HepG2 (cell line): Measurements from ENCODE around the gene AUTS2. TPM values are rescaled to one million over a fixed set of nuclear protein-coding genes. Genes with fewer than 3 reads are reported as not detected.

Source experiments
- ATAC-seq: fragments of 200-7000 bp; cut with Tn5 transposase; 3 replicates; pipeline ENCODE4 v1.9.1; 2020; ENCODE audit warnings: mild to moderate bottlenecking, moderate library complexity
- BruUV-seq: library from RNA; stranded (reverse); fragments of 400-500 nt; replicated peaks from 2 replicates; lab custom pipeline; 2021; lab: Mats Ljungman, UMichigan
- CTCF ChIA-PET: fragments of 300-600 bp; formaldehyde crosslinking; extraction: SDS; loops from one replicate; lab custom pipeline; 2021; ENCODE audit warnings: low total read pairs, inconsistent platforms, low intra/inter-chr PET ratio; lab: Yijun Ruan, JAX
- POLR2A ChIA-PET: fragments of 350-600 bp; sonication (Branson Sonifier 250); formaldehyde crosslinking; loops from one replicate; lab custom pipeline; 2020; ENCODE audit warnings: antibody characterized with exemption, inconsistent platforms; lab: Yijun Ruan, JAX
- DNase-seq: peaks from one replicate; pipeline ENCODE4 v3.0.0-alpha.2; 2015; ENCODE audit warnings: low spot score
- FAIRE-seq: peaks from 3 replicates; lab custom pipeline; 2011; peaks lifted over from hg19 to GRCh38; lab: Jason Lieb, UNC
- H2AFZ ChIP-seq: one replicate; pipeline ENCODE4 v1.6.1; 2011; ENCODE audit warnings: low read length, inconsistent platforms
- H3K27ac ChIP-seq: fragments of 300-600 bp; 3 replicates; pipeline ENCODE4 v1.8.0; 2011; ENCODE audit warnings: mixed run types, mild to moderate bottlenecking, mixed read lengths, low read length, inconsistent platforms; ENCODE audit not compliant: insufficient read depth; ENCODE audit errors: extremely low read length
- H3K27me3 ChIP-seq, 2 experiments: fragments of 200-600 bp in 1 of 2; 2 replicates in 1 of 2; 3 replicates in 1 of 2; pipeline versions ENCODE4 v1.6.0 to v1.8.0; 2011; ENCODE audit warnings: low read length in 2 of 2, mild to moderate bottlenecking in 2 of 2, moderate library complexity in 2 of 2, inconsistent platforms in 1 of 2; ENCODE audit not compliant: insufficient read depth in 2 of 2, control insufficient read depth in 1 of 2
- H3K36me3 ChIP-seq, 2 experiments: fragments of 200-600 bp in 1 of 2; replicated peaks in 1 of 2; 2 replicates in 1 of 2; 3 replicates in 1 of 2; pipeline versions ENCODE4 v1.5.1 to v1.8.0; 2011; ENCODE audit warnings: low read length in 2 of 2, inconsistent platforms in 1 of 2; ENCODE audit not compliant: insufficient read depth in 2 of 2, control insufficient read depth in 1 of 2
- H3K4me1 ChIP-seq: 2 replicates; pipeline ENCODE4 v1.5.1; 2012; ENCODE audit warnings: low read length, inconsistent platforms; ENCODE audit not compliant: insufficient read depth
- H3K4me2 ChIP-seq: 2 replicates; pipeline ENCODE4 v1.6.0; 2011; ENCODE audit warnings: low read depth, low read length, inconsistent platforms
- H3K4me3 ChIP-seq, 3 experiments: fragments of 200-600 bp in 1 of 3; sonication (generic), shearing (Covaris generic) in 1 of 3; replicated peaks in 1 of 3; 2 replicates each; pipeline ENCODE4 v1.5.1; 2011 to 2016; ENCODE audit warnings: low read length in 3 of 3, inconsistent platforms in 2 of 3, low read depth in 2 of 3, mild to moderate bottlenecking in 2 of 3, control low read depth in 1 of 3, mixed read lengths in 1 of 3; ENCODE audit not compliant: insufficient read depth in 1 of 3
- H3K79me2 ChIP-seq: one replicate; pipeline ENCODE4 v1.6.1; 2011; ENCODE audit warnings: low read length, inconsistent platforms; ENCODE audit not compliant: insufficient read depth
- H3K9ac ChIP-seq: 2 replicates; pipeline ENCODE4 v1.6.0; 2011; ENCODE audit warnings: mild to moderate bottlenecking, low read depth, low read length, inconsistent platforms; ENCODE audit not compliant: insufficient read depth
- H3K9me3 ChIP-seq: 2 replicates; pipeline ENCODE4 v1.5.1; 2012; ENCODE audit warnings: mild to moderate bottlenecking, low read length
- H4K20me1 ChIP-seq: 2 replicates; pipeline ENCODE4 v1.6.0; 2011; ENCODE audit warnings: inconsistent platforms, mild to moderate bottlenecking, low read length, moderate library complexity; ENCODE audit not compliant: insufficient read depth
- AGO1 ChIP-seq: fragments of 200-400 bp; formaldehyde crosslinking; IDR thresholded peaks from 2 replicates; pipeline ENCODE4 v1.6.1; 2017; ENCODE audit warnings: mild to moderate bottlenecking, low read depth, low read length, moderate library complexity; ENCODE audit not compliant: poor library complexity, severe bottlenecking
- DR1 ChIP-seq: sonication (generic); formaldehyde crosslinking; IDR thresholded peaks from 2 replicates; pipeline ENCODE4 v1.8.0; 2021; ENCODE audit warnings: mild to moderate bottlenecking, missing genetic modification reagents, inconsistent platforms
- GLI4 ChIP-seq: sonication (generic); formaldehyde crosslinking; IDR thresholded peaks from 2 replicates; pipeline ENCODE4 v1.5.1; 2020; ENCODE audit warnings: missing genetic modification reagents, mild to moderate bottlenecking, moderate library complexity, borderline replicate concordance
- PLRG1 ChIP-seq: fragments of 450-650 bp; conservative IDR thresholded peaks from 2 replicates; pipeline ENCODE4 v1.6.1; 2016
- RCOR2 ChIP-seq: IDR thresholded peaks from 2 replicates; pipeline ENCODE4 v1.6.1; 2016; ENCODE audit warnings: missing biosample characterization, missing genetic modification reagents
- SP140L ChIP-seq: sonication (generic); formaldehyde crosslinking; IDR thresholded peaks from 2 replicates; pipeline ENCODE4 v1.4.0; 2020; ENCODE audit warnings: missing genetic modification reagents, borderline replicate concordance
- TCF12 ChIP-seq, 2 experiments: fragments of 450-650 bp in 1 of 2; sonication (generic) in 1 of 2; formaldehyde crosslinking in 1 of 2; IDR thresholded peaks; 2 replicates each; pipeline versions ENCODE4 v1.6.1 to v1.8.0; 2017 to 2022; ENCODE audit warnings: antibody characterized with exemption in 1 of 2, mild to moderate bottlenecking in 1 of 2, missing genetic modification reagents in 1 of 2, moderate library complexity in 1 of 2
- TCF7L2 ChIP-seq: IDR thresholded peaks from 2 replicates; pipeline ENCODE4 v1.6.1; 2011; ENCODE audit warnings: mild to moderate bottlenecking, low read depth, low read length, moderate library complexity
- ZBTB3 ChIP-seq: sonication (generic); formaldehyde crosslinking; IDR thresholded peaks from 2 replicates; pipeline ENCODE4 v1.4.0; 2020; ENCODE audit warnings: low read depth, mild to moderate bottlenecking, moderate library complexity, missing genetic modification reagents, borderline replicate concordance
- ZNF678 ChIP-seq: sonication (generic); formaldehyde crosslinking; IDR thresholded peaks from 2 replicates; pipeline ENCODE4 v1.4.0; 2020; ENCODE audit warnings: mild to moderate bottlenecking, missing genetic modification reagents
- WGBS: methylation state at CpG from one replicate; pipeline ENCODE4 v1.1.6; 2017; ENCODE audit warnings: low lambda C conversion rate; 5-methylcytosine and 5-hydroxymethylcytosine counted together
- in situ Hi-C: cut with HindIII; loops from 2 replicates; pipeline ENCODE4 v1.10.0; 2017; ENCODE audit warnings: low pct_unique_long_range_greater_than_20kb; ENCODE audit not compliant: extremely low pct_ligation_motif_present
- intact Hi-C: fragments of 100-400 bp; cut with micrococcal nuclease; formaldehyde crosslinking; loops from one replicate; pipeline ENCODE4 v1.10.0; 2022; ENCODE audit not compliant: unreplicated experiment
- polyA plus RNA-seq, 8 experiments: library from polyadenylated mRNA; depleted of rRNA in 3 of 8; stranded (reverse) in 7 of 8; unstranded in 1 of 8; fragments of >200 nt; fragmentation: Illumina TruSeq in 4 of 8; extraction: Trizol in 4 of 8; gene quantifications; 2 replicates each; pipeline versions ENCODE4 v1.2.1 to v1.2.3, GENCODE V29; 2011 to 2016; ENCODE audit warnings: low read depth in 4 of 8, missing spikeins in 1 of 8, mixed read lengths in 1 of 8; ENCODE audit not compliant: insufficient read depth in 1 of 8
- total RNA-seq, 5 experiments: library from RNA; depleted of rRNA; stranded (reverse); fragments of >200 nt; fragmentation: Illumina TruSeq; extraction: Trizol; gene quantifications; 2 replicates each; pipeline ENCODE4 v1.2.3, GENCODE V29; 2016; ENCODE audit warnings: low read depth in 1 of 5
- TF ChIP-seq, protein P1 (sequence below): sonication (generic); formaldehyde crosslinking; IDR thresholded peaks from 2 replicates; pipeline ENCODE4 v1.8.0; 2023; ENCODE audit warnings: mild to moderate bottlenecking, missing genetic modification reagents
- TF ChIP-seq, protein P2 (sequence below): sonication (generic); formaldehyde crosslinking; IDR thresholded peaks from 2 replicates; pipeline ENCODE4 v1.4.0; 2020; ENCODE audit warnings: missing genetic modification reagents, mild to moderate bottlenecking, borderline replicate concordance
- TF ChIP-seq, protein P3 (sequence below): sonication (generic); formaldehyde crosslinking; IDR thresholded peaks from 2 replicates; pipeline ENCODE4 v1.4.0; 2020; ENCODE audit warnings: missing genetic modification reagents
- TF ChIP-seq, protein P4 (sequence below): IDR thresholded peaks from 2 replicates; pipeline ENCODE4 v1.6.1; 2018; ENCODE audit warnings: missing genetic modification reagents
- TF ChIP-seq, protein P5 (sequence below): IDR thresholded peaks from 2 replicates; pipeline ENCODE4 v1.6.1; 2016; ENCODE audit warnings: control low read depth

The AUTS2 gene
- total and polyA plus RNA-seq, 2 of the 13 experiments (the other 11 are each of a cell fraction or from before 2014, with no cell fraction given), result 0.38 TPM; not detected in 1

DNA sequence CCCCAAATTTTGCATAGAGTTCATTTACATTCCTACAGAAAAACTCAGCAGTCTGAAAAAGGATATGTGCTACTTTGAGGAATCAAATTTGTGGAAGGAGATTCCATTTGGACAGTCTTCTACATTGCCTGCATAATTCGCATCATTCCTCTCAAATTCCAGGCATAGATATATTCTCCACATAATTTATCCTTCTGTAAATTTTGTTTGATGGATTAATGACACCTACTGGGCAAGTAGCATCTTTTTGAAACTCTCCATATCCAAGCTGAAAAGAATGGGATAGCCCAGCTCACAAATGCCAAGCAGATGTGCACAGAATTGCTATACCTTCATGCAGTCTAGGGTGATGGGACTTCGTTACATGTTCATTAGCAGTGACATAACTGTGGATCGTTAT is 515.3 kb downstream of the AUTS2 start:
- Histone ChIP-seq H3K9ac (no peak overlapping the region), H3K4me2 (no peak overlapping the region)
- FAIRE-seq, result no peak
- TF ChIP-seq GLI4 (CRISPR knock-in tag) (no peak), TCF7L2 (no peak), TCF12 (IDR thresholded peaks at IDR 0.05) (no peak), TCF12 (CRISPR knock-in tag; IDR thresholded peaks at IDR 0.05) (no peak), DR1 (CRISPR knock-in tag) (no peak), ZNF678 (CRISPR knock-in tag) (no peak), SP140L (CRISPR knock-in tag) (no peak), PLRG1 (no peak), RCOR2 (no peak), ZBTB3 (no peak), AGO1 (no peak)
- TF ChIP-seq, protein P1, sequence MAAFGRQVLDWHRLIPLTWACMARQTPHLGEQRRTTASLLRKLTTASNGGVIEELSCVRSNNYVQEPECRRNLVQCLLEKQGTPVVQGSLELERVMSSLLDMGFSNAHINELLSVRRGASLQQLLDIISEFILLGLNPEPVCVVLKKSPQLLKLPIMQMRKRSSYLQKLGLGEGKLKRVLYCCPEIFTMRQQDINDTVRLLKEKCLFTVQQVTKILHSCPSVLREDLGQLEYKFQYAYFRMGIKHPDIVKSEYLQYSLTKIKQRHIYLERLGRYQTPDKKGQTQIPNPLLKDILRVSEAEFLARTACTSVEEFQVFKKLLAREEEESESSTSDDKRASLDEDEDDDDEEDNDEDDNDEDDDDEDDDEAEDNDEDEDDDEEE (CRISPR knock-in tag), result no peak
- TF ChIP-seq, protein P2, sequence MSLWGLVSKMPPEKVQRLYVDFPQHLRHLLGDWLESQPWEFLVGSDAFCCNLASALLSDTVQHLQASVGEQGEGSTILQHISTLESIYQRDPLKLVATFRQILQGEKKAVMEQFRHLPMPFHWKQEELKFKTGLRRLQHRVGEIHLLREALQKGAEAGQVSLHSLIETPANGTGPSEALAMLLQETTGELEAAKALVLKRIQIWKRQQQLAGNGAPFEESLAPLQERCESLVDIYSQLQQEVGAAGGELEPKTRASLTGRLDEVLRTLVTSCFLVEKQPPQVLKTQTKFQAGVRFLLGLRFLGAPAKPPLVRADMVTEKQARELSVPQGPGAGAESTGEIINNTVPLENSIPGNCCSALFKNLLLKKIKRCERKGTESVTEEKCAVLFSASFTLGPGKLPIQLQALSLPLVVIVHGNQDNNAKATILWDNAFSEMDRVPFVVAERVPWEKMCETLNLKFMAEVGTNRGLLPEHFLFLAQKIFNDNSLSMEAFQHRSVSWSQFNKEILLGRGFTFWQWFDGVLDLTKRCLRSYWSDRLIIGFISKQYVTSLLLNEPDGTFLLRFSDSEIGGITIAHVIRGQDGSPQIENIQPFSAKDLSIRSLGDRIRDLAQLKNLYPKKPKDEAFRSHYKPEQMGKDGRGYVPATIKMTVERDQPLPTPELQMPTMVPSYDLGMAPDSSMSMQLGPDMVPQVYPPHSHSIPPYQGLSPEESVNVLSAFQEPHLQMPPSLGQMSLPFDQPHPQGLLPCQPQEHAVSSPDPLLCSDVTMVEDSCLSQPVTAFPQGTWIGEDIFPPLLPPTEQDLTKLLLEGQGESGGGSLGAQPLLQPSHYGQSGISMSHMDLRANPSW (CRISPR knock-in tag), result no peak
- TF ChIP-seq, protein P3, sequence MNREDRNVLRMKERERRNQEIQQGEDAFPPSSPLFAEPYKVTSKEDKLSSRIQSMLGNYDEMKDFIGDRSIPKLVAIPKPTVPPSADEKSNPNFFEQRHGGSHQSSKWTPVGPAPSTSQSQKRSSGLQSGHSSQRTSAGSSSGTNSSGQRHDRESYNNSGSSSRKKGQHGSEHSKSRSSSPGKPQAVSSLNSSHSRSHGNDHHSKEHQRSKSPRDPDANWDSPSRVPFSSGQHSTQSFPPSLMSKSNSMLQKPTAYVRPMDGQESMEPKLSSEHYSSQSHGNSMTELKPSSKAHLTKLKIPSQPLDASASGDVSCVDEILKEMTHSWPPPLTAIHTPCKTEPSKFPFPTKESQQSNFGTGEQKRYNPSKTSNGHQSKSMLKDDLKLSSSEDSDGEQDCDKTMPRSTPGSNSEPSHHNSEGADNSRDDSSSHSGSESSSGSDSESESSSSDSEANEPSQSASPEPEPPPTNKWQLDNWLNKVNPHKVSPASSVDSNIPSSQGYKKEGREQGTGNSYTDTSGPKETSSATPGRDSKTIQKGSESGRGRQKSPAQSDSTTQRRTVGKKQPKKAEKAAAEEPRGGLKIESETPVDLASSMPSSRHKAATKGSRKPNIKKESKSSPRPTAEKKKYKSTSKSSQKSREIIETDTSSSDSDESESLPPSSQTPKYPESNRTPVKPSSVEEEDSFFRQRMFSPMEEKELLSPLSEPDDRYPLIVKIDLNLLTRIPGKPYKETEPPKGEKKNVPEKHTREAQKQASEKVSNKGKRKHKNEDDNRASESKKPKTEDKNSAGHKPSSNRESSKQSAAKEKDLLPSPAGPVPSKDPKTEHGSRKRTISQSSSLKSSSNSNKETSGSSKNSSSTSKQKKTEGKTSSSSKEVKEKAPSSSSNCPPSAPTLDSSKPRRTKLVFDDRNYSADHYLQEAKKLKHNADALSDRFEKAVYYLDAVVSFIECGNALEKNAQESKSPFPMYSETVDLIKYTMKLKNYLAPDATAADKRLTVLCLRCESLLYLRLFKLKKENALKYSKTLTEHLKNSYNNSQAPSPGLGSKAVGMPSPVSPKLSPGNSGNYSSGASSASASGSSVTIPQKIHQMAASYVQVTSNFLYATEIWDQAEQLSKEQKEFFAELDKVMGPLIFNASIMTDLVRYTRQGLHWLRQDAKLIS (CRISPR knock-in tag), result no peak
- TF ChIP-seq, protein P4, sequence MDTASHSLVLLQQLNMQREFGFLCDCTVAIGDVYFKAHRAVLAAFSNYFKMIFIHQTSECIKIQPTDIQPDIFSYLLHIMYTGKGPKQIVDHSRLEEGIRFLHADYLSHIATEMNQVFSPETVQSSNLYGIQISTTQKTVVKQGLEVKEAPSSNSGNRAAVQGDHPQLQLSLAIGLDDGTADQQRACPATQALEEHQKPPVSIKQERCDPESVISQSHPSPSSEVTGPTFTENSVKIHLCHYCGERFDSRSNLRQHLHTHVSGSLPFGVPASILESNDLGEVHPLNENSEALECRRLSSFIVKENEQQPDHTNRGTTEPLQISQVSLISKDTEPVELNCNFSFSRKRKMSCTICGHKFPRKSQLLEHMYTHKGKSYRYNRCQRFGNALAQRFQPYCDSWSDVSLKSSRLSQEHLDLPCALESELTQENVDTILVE (CRISPR knock-in tag), result no peak
- TF ChIP-seq, protein P5, sequence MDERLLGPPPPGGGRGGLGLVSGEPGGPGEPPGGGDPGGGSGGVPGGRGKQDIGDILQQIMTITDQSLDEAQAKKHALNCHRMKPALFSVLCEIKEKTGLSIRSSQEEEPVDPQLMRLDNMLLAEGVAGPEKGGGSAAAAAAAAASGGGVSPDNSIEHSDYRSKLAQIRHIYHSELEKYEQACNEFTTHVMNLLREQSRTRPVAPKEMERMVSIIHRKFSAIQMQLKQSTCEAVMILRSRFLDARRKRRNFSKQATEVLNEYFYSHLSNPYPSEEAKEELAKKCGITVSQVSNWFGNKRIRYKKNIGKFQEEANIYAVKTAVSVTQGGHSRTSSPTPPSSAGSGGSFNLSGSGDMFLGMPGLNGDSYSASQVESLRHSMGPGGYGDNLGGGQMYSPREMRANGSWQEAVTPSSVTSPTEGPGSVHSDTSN, result no peak
- TF ChIP-seq, all 625 proteins: peak for 0
- Histone ChIP-seq H3K27ac (no peak overlapping the region), H4K20me1 (no peaks in the 10 kb centered on the region), H3K27me3 (no peaks in the 10 kb centered on the region), H3K9me3 (no peaks in the 10 kb centered on the region), H3K36me3 (no peaks in the 10 kb centered on the region), H2AFZ (no peak overlapping the region), H3K4me1 (no peaks in the 10 kb centered on the region), H3K79me2 (no peaks in the 10 kb centered on the region), H3K4me3 (no peak overlapping the region)
- no TSS peak for BruUV-seq
- DNase-seq, result no peak
- WGBS, result 5% methylated on average over 3 of the region's 3 CpGs
- intact Hi-C loops, result no loop called here
- POLR2A ChIA-PET, result no interaction called here
- CTCF ChIA-PET, result no interaction called here
- no peak for ATAC-seq
- in situ Hi-C loops, result no loop called here
